Erythroblast (primary cell): ENCODE data around the gene MACROD2.

Experiments used
- DNase-seq, 2 experiments: peaks; one replicate each; lab custom pipeline; 2025; lab: John Stamatoyannopoulos, UW
- GATA1 ChIP-seq: IDR thresholded peaks from 2 replicates; pipeline ENCODE4 v1.6.1; 2011; ENCODE audit warnings: low read depth, mild to moderate bottlenecking, control low read depth, low read length, moderate library complexity
- POLR2A ChIP-seq: IDR thresholded peaks from 2 replicates; pipeline ENCODE4 v1.6.1; 2011; ENCODE audit warnings: mild to moderate bottlenecking, low read length

Gene MACROD2

GRCh38 chr20:15865553-15865952, 1870.2 kb downstream of the MACROD2 start:
- DNase-seq, result no peak
- TF ChIP-seq GATA1 (no peak), POLR2A (no peak)

GRCh38 chr20:15866916-15867730, 1871.8 kb downstream of the MACROD2 start:
- no peak for DNase-seq
- no peak for TF ChIP-seq GATA1
- TF ChIP-seq POLR2A, result no peak

- DNase-seq, result no peak
These were observed 1872.6 kb downstream of the MACROD2 start for GRCh38 chr20:15867899-15868298.

GRCh38 chr20:15875446-15875845, 1880.1 kb downstream of the MACROD2 start:
- DNase-seq, result no peak
- no peak for TF ChIP-seq POLR2A
- TF ChIP-seq GATA1, result no peak

More at GRCh38 chr20:15867899-15868298, 1872.6 kb downstream of the MACROD2 start:
- TF ChIP-seq GATA1 (no peak), POLR2A (no peak)

- TF ChIP-seq GATA1, result no peak
- TF ChIP-seq POLR2A, result no peak
- DNase-seq, result no peak
These were observed 1887.2 kb downstream of the MACROD2 start for GRCh38 chr20:15882553-15882952.

GRCh38 chr20:15886250-15886649, 1890.9 kb downstream of the MACROD2 start:
- no peak for DNase-seq
- TF ChIP-seq GATA1 (no peak), POLR2A (no peak)

- DNase-seq, result no peak
- TF ChIP-seq POLR2A (no peak), GATA1 (no peak)
These were observed 1892.1 kb downstream of the MACROD2 start for GRCh38 chr20:15887387-15887786.

GRCh38 chr20:15889061-15889460, 1893.7 kb downstream of the MACROD2 start:
- no peak for TF ChIP-seq GATA1
- TF ChIP-seq POLR2A, result no peak

GRCh38 chr20:15889514-15890256, 1894.4 kb downstream of the MACROD2 start:
- TF ChIP-seq GATA1, result no peak
- no peak for TF ChIP-seq POLR2A
- no peak for DNase-seq

More at GRCh38 chr20:15889061-15889460, 1893.7 kb downstream of the MACROD2 start:
- DNase-seq, result no peak

- DNase-seq, result no peak
- TF ChIP-seq GATA1 (no peak), POLR2A (no peak)
These were observed 1895.2 kb downstream of the MACROD2 start for GRCh38 chr20:15890407-15890982.

- no peak for DNase-seq
- no peak for TF ChIP-seq POLR2A
- TF ChIP-seq GATA1, result no peak
These were observed 1899.8 kb downstream of the MACROD2 start for GRCh38 chr20:15895126-15895525.

- DNase-seq, result no peak
- TF ChIP-seq POLR2A (no peak), GATA1 (no peak)
These were observed 1900.3 kb downstream of the MACROD2 start for GRCh38 chr20:15895560-15896084.

GRCh38 chr20:15899967-15900366, 1904.7 kb downstream of the MACROD2 start:
- no peak for DNase-seq
- no peak for TF ChIP-seq GATA1
- no peak for TF ChIP-seq POLR2A
